ENCODE data around the gene GSDME.

The GSDME gene

GRCh38 chr7:24659505-24659904 lies 97.8 kb downstream of the GSDME start:
- DNase-seq = no peak

GRCh38 chr7:24657980-24658379 lies 99.3 kb downstream of the GSDME start:
- no peak for DNase-seq

- DNase-seq = no peak
Observed at GRCh38 chr7:24656608-24657007, 100.7 kb downstream of the GSDME start.

GRCh38 chr7:24654305-24654704 lies 103.0 kb downstream of the GSDME start:
- no peak for DNase-seq

GRCh38 chr7:24653316-24654085 lies 103.8 kb downstream of the GSDME start:
- peak in 4 of 56 donors; percentile 3 to 16 (median 8) for DNase-seq

GRCh38 chr7:24652251-24652939 lies 104.9 kb downstream of the GSDME start:
- no peak for DNase-seq
